ENCODE data around the gene NAGPA.
A peak's percentile ranks its signal among the peaks of the same experiment; 100 is the strongest.

NAGPA gene

GRCh38 chr16:5026664-5027063, 7.1 kb downstream of the NAGPA start:
- DNase-seq: no peak

DNA sequence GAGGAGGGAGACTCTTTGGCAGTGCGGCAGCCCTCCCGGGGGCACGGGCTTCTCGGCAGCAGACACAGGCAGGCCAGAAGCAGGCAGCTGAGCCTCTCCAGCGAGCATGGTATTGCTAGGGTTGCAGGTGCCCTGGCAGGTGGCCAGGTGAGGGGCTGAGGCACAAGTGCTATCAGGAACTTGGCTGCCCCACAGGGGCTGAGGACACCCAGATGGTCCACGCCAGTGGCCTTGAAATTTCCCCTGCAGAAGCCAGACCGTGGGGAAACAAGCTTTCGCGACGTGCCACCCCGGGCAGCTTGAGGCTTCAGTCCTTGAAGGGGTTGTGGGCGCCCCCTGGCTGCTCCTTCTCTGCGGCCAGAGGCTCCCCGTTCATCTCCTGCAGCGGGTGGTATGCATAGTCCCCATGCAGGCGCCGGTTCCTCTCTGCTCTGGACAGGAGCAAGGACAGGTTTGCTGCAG, 8.5 kb downstream of the NAGPA start:
- peak; percentile 42 for DNase-seq

DNA sequence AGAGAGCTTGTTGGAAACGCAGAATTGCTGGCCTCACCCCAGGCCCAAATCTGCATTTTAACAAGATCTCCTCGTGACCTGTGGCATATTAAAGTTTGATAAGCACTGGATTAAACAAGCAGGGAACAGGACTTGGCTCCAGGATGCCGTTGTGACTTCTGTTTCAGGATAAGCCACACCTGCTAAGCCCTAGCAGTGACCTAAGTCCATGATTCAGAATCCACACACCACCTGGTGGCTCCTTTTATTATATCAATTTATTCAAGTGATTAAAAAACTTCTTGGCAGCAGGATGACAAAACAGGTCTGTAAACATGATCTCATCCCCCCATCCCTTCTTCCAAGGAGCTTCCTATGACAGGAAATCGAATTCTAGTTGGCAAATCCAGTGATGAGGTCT, 9.1 kb downstream of the NAGPA start:
- DNase-seq: peak; percentile 42

GRCh38 chr16:5022521-5022920, 11.2 kb downstream of the NAGPA start:
- DNase-seq: no peak

GRCh38 chr16:5020551-5020950, 13.2 kb downstream of the NAGPA start:
- DNase-seq: no peak

GRCh38 chr16:5019775-5020174, 14.0 kb downstream of the NAGPA start:
- no peak for DNase-seq

DNA sequence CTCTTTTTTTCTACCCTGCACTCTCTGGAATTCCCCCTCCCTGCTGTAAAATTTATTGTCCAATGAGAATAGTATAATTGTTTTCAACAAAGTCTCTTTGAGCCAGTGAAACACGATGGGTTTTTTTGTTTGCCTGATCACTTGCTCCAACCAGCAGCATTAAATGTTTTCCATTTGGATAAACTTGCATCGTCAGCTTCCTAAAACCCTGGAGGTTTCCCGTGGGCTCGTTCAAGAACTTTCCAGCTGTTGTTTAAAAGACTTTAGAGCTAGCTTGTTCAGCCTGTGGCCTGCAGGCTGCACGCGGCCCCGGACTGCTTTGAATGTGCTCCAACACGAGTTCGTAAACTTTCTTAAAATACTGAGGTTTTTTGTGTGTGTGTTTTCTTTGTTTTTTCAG, 14.9 kb downstream of the NAGPA start:
- no peak for DNase-seq

GRCh38 chr16:5017678-5017969, 16.1 kb downstream of the NAGPA start:
- no peak for DNase-seq

- no peak for DNase-seq
These were observed 16.6 kb downstream of the NAGPA start for GRCh38 chr16:5016967-5017677.

GRCh38 chr16:5015887-5016286, 17.8 kb downstream of the NAGPA start:
- no peak for DNase-seq

GRCh38 chr16:5015351-5015750, 18.4 kb downstream of the NAGPA start:
- no peak for DNase-seq

GRCh38 chr16:5012887-5013286, 20.8 kb downstream of the NAGPA start:
- no peak for DNase-seq

DNA sequence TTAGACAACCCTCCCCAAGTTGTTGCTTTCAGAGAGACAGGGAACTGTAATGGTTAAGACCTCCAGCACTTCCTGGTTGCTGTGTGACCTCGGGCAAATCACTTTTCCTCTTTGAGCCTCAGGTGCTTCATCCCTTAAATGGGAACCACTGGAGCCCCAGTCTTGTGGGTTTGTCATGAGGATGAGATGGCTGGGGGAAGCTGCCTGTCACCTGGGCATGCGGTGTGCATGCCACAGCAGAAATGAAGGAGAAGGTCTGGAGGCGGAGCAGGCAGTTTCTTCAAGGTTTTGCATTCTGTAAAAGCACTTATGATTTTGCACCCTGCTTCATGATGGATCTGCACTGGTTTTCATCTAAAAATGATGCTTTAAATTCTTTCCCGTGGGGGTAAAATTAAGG, 22.1 kb downstream of the NAGPA start:
- DNase-seq: no peak

DNA sequence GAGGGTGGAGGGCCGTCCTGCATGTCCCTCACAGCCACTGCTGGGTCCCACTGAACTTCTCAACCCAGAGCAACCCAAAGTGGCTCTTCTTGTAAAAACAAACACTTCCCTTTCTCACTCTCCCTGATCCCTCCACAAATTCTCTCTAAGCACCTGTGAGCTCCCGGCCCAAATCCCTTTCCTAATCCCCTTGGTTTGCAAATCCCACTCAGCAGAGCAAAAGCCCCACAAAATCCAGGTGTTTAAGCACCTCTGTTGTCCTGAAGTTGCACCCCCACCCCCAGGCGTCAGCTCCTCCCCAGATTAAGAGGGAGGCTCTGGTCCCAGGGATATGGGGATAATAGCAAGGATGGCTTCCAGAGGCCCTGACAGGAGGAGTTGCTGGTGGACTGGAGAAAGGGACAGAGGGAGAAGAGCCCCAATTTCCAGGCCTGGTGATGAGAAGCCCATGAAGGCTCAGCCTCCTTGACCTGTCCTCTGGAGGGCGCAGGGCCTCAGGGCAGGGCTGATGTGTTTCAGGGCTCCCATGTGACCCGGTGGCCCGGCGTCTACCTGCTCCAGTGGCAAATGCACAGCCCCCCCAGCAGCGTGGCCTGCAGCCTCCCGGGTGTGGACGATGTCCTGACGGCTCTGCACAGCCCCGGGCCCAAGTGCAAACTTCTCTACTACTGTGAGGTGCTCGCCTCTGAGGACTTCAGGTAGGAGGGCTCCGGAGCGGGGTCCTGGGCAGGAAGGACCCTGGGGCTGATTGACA, 23.0 kb downstream of the NAGPA start:
- DNase-seq: no peak

GRCh38 chr16:5008311-5008731, 25.4 kb downstream of the NAGPA start:
- DNase-seq: no peak

GRCh38 chr16:5007256-5007655, 26.5 kb downstream of the NAGPA start:
- DNase-seq: no peak

- no peak for DNase-seq
These were observed 27.2 kb downstream of the NAGPA start for GRCh38 chr16:5006348-5007193.

- DNase-seq: no peak
These were observed 27.8 kb downstream of the NAGPA start for GRCh38 chr16:5005916-5006315.

- no peak for DNase-seq
These were observed 29.4 kb downstream of the NAGPA start for GRCh38 chr16:5004311-5004710.

DNA sequence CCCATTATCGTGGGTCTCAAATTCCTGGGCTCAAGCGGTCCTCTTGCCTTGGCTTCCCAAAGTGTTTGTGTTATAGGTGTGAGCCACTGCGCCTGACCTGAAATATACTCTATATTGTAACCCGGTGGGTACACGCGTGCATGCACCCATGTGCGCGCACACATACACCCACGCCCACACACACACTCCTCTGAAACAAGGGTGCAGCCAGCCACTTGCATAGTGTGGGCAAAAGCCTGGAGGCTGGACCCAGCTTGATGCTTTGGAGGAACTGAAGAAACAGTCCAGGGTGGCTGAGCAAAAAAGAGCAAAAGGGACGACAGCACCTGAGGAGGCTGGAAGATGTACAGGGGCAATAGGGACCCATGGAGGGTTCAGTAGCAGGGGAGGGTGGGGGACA, 29.9 kb downstream of the NAGPA start:
- DNase-seq: no peak

DNA sequence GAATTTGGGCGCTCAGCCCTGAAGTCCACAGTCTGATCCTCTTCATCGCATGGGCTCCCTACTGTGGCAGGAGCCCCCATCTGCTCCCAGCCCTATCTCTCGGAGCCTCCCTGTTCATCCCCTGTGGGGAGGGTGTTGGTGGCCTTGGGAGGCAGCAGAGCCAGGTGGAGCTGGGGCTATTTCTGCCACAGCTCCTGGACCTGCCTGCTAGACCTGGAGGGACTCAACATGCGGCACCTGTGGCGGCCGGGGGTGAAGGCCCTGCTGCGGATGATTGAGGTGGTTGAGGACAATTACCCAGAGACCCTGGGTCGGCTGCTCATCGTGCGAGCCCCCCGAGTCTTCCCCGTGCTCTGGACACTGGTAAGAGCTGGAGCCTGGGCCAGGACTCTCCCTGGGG, 30.5 kb downstream of the NAGPA start:
- no peak for DNase-seq

GRCh38 chr16:5002699-5003143, 31.0 kb downstream of the NAGPA start:
- DNase-seq: no peak

DNA sequence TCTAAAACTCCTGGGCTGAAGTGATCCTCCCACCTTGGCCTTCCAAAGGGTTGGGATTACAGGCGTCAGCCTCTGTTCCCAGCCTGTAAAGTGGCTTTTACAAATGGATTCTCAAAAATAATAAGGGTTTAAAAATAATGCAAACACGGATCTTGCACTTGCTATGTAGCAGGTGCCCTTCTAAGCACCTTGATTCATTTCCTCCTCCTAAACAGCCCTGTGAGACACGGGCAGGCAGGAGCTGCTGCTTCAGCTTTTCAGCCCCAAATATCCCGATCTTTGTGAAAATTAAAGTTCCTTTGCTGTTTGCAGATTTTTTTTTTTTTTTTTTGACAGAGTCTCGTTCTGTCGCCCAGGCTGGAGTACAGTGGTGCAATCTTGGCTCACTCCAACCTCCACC, 31.7 kb downstream of the NAGPA start:
- DNase-seq: no peak

DNA sequence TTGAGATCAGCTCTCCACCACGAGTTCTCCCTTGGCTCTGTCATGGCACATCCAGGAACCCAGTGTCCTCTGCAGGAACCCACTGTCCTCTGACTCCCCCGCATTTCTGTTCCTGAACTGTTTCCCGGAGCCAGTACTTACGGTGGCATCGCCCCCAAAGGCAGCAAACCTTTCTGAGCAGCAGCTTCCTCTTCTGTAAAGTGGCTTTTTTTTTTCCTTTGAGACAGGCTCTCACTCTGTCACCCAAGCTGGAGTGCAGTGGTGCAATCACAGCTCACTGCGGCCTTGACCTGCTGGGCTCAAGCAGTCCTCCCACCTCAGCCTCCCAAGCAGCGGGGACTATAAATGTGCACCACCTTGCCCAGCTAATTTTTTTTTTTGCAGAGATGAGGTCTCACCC, 32.2 kb downstream of the NAGPA start:
- no peak for DNase-seq
